Panc1 (cell line): ENCODE measurements around the gene TRIM16. TPM values are rescaled to one million over a fixed set of nuclear protein-coding genes. Genes with fewer than 3 reads are reported as not detected.

Experiments
- ATAC-seq: fragments of 200-7000 bp; cut with Tn5 transposase; 2 replicates; pipeline ENCODE4 v1.9.1; 2020; ENCODE audit warnings: mild to moderate bottlenecking, moderate library complexity
- BruUV-seq: library from RNA; stranded (reverse); fragments of 400-500 nt; replicated peaks from 2 replicates; lab custom pipeline; 2021; lab: Mats Ljungman, UMichigan
- CTCF ChIA-PET: fragments of 300-600 bp; sonication (Branson Sonifier 250); formaldehyde crosslinking; loops from one replicate; lab custom pipeline; 2022; ENCODE audit warnings: antibody characterized with exemption; lab: Charles Lee
- POLR2A ChIA-PET: fragments of 300-600 bp; sonication (Branson Sonifier 250); formaldehyde crosslinking; loops from one replicate; lab custom pipeline; 2022; ENCODE audit warnings: antibody characterized with exemption; lab: Charles Lee
- DNase-seq: peaks from one replicate; pipeline ENCODE4 v3.0.0-alpha.2; 2010; ENCODE audit warnings: low read depth, low spot score
- H3K27ac ChIP-seq: 2 replicates; pipeline ENCODE4 v1.5.1; 2011; ENCODE audit warnings: mild to moderate bottlenecking, low read length, inconsistent platforms
- H3K27me3 ChIP-seq: fragments of 200-500 bp; sonication (Bioruptor generic); 2 replicates; pipeline ENCODE4 v1.6.0; 2014; ENCODE audit warnings: low read length, inconsistent platforms; ENCODE audit not compliant: control insufficient read depth, insufficient read depth
- H3K36me3 ChIP-seq: fragments of 200-500 bp; sonication (Bioruptor generic); 2 replicates; pipeline ENCODE4 v1.5.1; 2014; ENCODE audit warnings: inconsistent platforms, mild to moderate bottlenecking, low read length, moderate library complexity; ENCODE audit not compliant: control insufficient read depth, insufficient read depth
- H3K4me1 ChIP-seq: 2 replicates; pipeline ENCODE4 v1.5.1; 2011; ENCODE audit warnings: inconsistent platforms, mild to moderate bottlenecking, low read length, moderate library complexity; ENCODE audit not compliant: control insufficient read depth, insufficient read depth
- H3K4me3 ChIP-seq, 2 experiments: 2 replicates each; pipeline ENCODE4 v1.5.1; 2011 to 2012; ENCODE audit warnings: low read depth in 2 of 2, low read length in 2 of 2, mild to moderate bottlenecking in 2 of 2, inconsistent platforms in 1 of 2, moderate library complexity in 1 of 2
- H3K9me3 ChIP-seq: fragments of 200-500 bp; sonication (Bioruptor generic); 2 replicates; pipeline ENCODE4 v1.5.1; 2014; ENCODE audit warnings: low read depth, mild to moderate bottlenecking, inconsistent platforms, low read length, moderate library complexity; ENCODE audit not compliant: control insufficient read depth, insufficient read depth
- POLR2AphosphoS5 ChIP-seq: IDR thresholded peaks from 2 replicates; pipeline ENCODE4 v1.6.1; 2012; ENCODE audit warnings: mild to moderate bottlenecking, low read depth, low read length, moderate library complexity
- SIN3A ChIP-seq: IDR thresholded peaks from 2 replicates; pipeline ENCODE4 v1.6.1; 2012; ENCODE audit warnings: low read depth, mild to moderate bottlenecking, low read length, moderate library complexity, borderline replicate concordance; ENCODE audit not compliant: insufficient read depth
- TCF7L2 ChIP-seq: IDR thresholded peaks from 2 replicates; pipeline ENCODE4 v1.6.1; 2011; ENCODE audit warnings: mild to moderate bottlenecking, low read depth, low read length, inconsistent platforms
- in situ Hi-C: cut with HindIII; loops from 2 replicates; pipeline ENCODE4 v1.10.0; 2016; ENCODE audit warnings: low sequenced_read_pairs, low pct_unique_long_range_greater_than_20kb
- intact Hi-C: fragments of 100-400 bp; cut with micrococcal nuclease; formaldehyde crosslinking; loops from one replicate; pipeline ENCODE4 v1.10.0; 2022; ENCODE audit not compliant: unreplicated experiment
- total RNA-seq: library from RNA; stranded (reverse); gene quantifications from one replicate; pipeline ENCODE4 v1.2.1, GENCODE V29; 2021; ENCODE audit not compliant: unreplicated experiment
- TF ChIP-seq, protein P1 (sequence below): fragments of 450-650 bp; IDR thresholded peaks from 2 replicates; pipeline ENCODE4 v1.5.1; 2017; ENCODE audit warnings: mild to moderate bottlenecking
- TF ChIP-seq, protein P2 (sequence below), 2 experiments: IDR thresholded peaks; 2 replicates each; pipeline ENCODE4 v1.6.1; 2011 to 2012; ENCODE audit warnings: low read depth in 2 of 2, control low read depth in 1 of 2, low read length in 1 of 2, mild to moderate bottlenecking in 1 of 2, moderate library complexity in 1 of 2; ENCODE audit not compliant: insufficient read depth in 1 of 2

The TRIM16 gene
- total RNA-seq, 1 experiment from 2014 or later: 31.7 TPM

DNA sequence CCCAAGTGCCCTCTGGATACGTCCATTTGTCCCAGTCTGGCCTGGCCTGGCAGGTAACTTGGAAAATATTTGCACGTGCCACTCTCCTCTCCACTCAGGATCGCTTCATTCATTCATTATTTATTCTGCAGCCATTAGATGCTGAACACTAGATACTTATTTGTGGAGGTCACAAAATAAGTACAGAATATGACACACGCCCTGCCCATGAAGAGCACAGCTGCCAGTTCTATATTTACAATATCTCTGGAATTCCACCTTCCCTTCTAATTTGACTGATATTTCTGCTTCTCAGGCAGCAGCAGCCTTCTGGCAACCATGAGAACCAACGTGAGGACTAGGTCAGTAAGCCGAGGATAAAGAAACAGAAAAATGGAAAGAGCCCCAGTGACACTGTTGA lies 20.9 kb downstream of the TRIM16 start:
- Histone ChIP-seq H3K4me1 (no peaks in the 10 kb centered on the region), H3K27me3 (no peaks in the 10 kb centered on the region), H3K9me3 (no peaks in the 10 kb centered on the region), H3K27ac (no peak overlapping the region), H3K4me3 (no peak overlapping the region), H3K36me3 (peaks cover 2% of the 10 kb centered on the region; the same call in 1 of the 2 replicates)
- intact Hi-C loops: no loop called here
- ChIA-PET CTCF (no interaction called here), POLR2A (no interaction called here)
- TF ChIP-seq, protein P1, sequence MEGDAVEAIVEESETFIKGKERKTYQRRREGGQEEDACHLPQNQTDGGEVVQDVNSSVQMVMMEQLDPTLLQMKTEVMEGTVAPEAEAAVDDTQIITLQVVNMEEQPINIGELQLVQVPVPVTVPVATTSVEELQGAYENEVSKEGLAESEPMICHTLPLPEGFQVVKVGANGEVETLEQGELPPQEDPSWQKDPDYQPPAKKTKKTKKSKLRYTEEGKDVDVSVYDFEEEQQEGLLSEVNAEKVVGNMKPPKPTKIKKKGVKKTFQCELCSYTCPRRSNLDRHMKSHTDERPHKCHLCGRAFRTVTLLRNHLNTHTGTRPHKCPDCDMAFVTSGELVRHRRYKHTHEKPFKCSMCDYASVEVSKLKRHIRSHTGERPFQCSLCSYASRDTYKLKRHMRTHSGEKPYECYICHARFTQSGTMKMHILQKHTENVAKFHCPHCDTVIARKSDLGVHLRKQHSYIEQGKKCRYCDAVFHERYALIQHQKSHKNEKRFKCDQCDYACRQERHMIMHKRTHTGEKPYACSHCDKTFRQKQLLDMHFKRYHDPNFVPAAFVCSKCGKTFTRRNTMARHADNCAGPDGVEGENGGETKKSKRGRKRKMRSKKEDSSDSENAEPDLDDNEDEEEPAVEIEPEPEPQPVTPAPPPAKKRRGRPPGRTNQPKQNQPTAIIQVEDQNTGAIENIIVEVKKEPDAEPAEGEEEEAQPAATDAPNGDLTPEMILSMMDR: no peak
- TF ChIP-seq POLR2AphosphoS5 (no peak), TCF7L2 (no peak), SIN3A (no peak)
- TF ChIP-seq, protein P2, sequence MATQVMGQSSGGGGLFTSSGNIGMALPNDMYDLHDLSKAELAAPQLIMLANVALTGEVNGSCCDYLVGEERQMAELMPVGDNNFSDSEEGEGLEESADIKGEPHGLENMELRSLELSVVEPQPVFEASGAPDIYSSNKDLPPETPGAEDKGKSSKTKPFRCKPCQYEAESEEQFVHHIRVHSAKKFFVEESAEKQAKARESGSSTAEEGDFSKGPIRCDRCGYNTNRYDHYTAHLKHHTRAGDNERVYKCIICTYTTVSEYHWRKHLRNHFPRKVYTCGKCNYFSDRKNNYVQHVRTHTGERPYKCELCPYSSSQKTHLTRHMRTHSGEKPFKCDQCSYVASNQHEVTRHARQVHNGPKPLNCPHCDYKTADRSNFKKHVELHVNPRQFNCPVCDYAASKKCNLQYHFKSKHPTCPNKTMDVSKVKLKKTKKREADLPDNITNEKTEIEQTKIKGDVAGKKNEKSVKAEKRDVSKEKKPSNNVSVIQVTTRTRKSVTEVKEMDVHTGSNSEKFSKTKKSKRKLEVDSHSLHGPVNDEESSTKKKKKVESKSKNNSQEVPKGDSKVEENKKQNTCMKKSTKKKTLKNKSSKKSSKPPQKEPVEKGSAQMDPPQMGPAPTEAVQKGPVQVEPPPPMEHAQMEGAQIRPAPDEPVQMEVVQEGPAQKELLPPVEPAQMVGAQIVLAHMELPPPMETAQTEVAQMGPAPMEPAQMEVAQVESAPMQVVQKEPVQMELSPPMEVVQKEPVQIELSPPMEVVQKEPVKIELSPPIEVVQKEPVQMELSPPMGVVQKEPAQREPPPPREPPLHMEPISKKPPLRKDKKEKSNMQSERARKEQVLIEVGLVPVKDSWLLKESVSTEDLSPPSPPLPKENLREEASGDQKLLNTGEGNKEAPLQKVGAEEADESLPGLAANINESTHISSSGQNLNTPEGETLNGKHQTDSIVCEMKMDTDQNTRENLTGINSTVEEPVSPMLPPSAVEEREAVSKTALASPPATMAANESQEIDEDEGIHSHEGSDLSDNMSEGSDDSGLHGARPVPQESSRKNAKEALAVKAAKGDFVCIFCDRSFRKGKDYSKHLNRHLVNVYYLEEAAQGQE (IDR thresholded peaks at IDR 0.05; ENCODE audit: insufficient read depth in 1 of 2, low read depth in 2 of 2, low read length in 1 of 2): no peak
- BruUV-seq: no TSS peak
- ATAC-seq (no peak), DNase-seq (no peak)
- in situ Hi-C loops: no loop called here

GRCh38 chr17:15662681-15663080 lies 21.4 kb downstream of the TRIM16 start:
- Histone ChIP-seq H3K27ac (no peak overlapping the region), H3K4me1 (no peaks in the 10 kb centered on the region), H3K27me3 (no peaks in the 10 kb centered on the region), H3K4me3 (no peak overlapping the region), H3K36me3 (peaks cover 2% of the 10 kb centered on the region; the same call in 1 of the 2 replicates), H3K9me3 (no peaks in the 10 kb centered on the region)
- TF ChIP-seq TCF7L2: no peak
- TF ChIP-seq SIN3A: no peak
- TF ChIP-seq, protein P2 (IDR thresholded peaks at IDR 0.05; ENCODE audit: insufficient read depth in 1 of 2, low read depth in 2 of 2, low read length in 1 of 2): no peak
- TF ChIP-seq POLR2AphosphoS5: no peak
- TF ChIP-seq, protein P1: no peak
- no peak for ATAC-seq
- intact Hi-C loops: no loop called here
- no TSS peak for BruUV-seq
- CTCF ChIA-PET: no interaction called here
- in situ Hi-C loops: no loop called here
- POLR2A ChIA-PET: no interaction called here
- DNase-seq: no peak
